Measurements from ENCODE around the gene FFAR3. TPM values are rescaled to one million over a fixed set of nuclear protein-coding genes. Genes with fewer than 3 reads are reported as not detected.

FFAR3 gene
- total and polyA plus RNA-seq, 8 donors = 0.09 to 1.6 (median 0.30) TPM; not detected in 2

DNA sequence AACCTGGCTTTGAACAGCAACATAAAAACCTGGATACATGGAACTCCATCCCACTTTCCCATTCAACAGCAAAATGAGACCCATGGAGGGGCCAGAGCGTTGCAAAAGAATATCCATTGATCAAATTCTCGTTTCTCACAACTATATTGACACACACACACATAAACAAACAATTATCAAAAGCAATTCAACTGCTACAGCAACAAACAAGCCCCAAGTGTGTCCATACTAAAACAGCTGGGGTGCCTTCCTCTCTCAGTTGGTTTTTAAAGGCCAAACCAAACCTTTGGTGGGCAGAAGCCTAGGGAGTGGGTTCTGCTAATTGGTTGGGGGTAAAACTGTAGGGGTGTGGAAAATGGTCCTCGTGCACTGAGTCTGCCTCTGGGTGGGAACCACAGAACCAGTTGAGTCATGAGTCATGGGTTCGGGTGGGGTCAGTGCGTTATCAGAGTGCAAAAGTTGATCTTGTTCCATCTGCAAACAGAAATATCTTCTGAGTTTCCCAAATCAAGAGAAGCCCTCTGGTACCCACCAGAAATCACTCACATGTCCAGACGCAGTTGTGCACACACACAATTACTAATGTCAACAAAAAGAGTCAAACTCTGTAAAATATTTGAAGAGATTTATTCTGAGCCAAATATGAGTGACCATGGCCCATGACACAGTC is 31.1 kb downstream of the FFAR3 start:
- TF ChIP-seq, protein P1, sequence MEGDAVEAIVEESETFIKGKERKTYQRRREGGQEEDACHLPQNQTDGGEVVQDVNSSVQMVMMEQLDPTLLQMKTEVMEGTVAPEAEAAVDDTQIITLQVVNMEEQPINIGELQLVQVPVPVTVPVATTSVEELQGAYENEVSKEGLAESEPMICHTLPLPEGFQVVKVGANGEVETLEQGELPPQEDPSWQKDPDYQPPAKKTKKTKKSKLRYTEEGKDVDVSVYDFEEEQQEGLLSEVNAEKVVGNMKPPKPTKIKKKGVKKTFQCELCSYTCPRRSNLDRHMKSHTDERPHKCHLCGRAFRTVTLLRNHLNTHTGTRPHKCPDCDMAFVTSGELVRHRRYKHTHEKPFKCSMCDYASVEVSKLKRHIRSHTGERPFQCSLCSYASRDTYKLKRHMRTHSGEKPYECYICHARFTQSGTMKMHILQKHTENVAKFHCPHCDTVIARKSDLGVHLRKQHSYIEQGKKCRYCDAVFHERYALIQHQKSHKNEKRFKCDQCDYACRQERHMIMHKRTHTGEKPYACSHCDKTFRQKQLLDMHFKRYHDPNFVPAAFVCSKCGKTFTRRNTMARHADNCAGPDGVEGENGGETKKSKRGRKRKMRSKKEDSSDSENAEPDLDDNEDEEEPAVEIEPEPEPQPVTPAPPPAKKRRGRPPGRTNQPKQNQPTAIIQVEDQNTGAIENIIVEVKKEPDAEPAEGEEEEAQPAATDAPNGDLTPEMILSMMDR (IDR thresholded peaks at IDR 0.05) = no peak
- H3K27ac ChIP-seq = no peak overlapping the region
- intact Hi-C loops (cut with DNase I) = no loop called here
- H3K4me1 ChIP-seq = no peaks in the 10 kb centered on the region
- H3K4me3 ChIP-seq = no peak overlapping the region
- H3K9me3 ChIP-seq = peaks cover 0 to 18% of the 10 kb centered on the region in 2 donors
- ATAC-seq (no peak), DNase-seq (no peak)
- H3K36me3 ChIP-seq = no peaks in the 10 kb centered on the region
- no peaks in the 10 kb centered on the region for H3K27me3 ChIP-seq

DNA sequence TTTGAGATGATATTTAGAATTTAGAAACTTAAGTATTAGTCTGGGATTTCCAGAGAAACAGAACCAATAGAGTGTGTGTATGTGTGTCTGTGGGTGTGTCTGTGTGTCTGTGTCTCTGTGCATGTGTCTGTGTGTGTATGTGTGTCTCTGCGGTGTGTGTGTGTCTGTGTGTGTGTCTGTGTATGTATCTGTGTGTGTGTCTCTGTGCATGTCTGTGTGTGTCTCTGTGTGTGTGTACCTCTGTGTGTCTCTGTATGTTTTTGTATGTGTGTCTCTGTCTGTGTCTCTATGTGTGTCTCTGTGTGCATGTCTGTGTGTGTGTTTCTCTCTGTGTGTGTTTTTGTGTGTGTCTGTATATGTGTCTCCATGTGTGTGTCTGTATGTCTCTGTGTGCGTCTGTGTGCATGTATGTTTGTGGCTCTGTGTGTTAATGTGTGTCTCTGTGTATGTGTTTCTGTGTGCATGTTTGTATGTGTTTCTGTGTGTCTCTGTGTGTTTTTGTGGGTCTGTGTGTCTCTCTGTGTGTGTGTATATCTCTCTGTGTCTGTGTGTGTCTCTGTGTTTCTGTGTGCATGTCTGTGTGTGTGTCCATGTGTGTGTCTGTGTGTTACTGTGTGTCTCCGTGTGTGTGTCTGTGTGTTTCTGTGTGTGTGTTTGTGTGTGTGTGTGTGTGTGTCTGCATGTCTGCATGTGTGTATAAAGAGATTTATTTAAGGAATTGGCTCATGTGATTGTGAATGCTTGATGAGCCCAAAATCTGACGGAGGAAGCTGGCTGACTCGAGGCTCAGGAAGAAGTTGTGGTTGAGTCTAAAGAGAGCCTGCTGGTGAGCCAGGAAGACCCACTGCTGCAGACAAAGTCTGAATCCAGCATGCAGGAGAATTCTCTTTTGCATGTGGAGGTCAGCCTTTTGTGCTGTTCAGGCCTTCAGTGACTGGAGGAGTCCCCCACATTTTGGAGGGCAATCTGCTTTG is 34.8 kb downstream of the FFAR3 start:
- H3K4me3 ChIP-seq = no peak overlapping the region
- H3K36me3 ChIP-seq = no peaks in the 10 kb centered on the region
- no peak overlapping the region for H3K27ac ChIP-seq
- DNase-seq = no peak
- ATAC-seq = no peak
- H3K9me3 ChIP-seq = no peaks in the 10 kb centered on the region
- peaks cover 0 to 4% of the 10 kb centered on the region in 2 donors for H3K4me1 ChIP-seq
- TF ChIP-seq, protein P1 (IDR thresholded peaks at IDR 0.05) = no peak
- no peaks in the 10 kb centered on the region for H3K27me3 ChIP-seq
- intact Hi-C loops (cut with DNase I) = no loop called here

DNA sequence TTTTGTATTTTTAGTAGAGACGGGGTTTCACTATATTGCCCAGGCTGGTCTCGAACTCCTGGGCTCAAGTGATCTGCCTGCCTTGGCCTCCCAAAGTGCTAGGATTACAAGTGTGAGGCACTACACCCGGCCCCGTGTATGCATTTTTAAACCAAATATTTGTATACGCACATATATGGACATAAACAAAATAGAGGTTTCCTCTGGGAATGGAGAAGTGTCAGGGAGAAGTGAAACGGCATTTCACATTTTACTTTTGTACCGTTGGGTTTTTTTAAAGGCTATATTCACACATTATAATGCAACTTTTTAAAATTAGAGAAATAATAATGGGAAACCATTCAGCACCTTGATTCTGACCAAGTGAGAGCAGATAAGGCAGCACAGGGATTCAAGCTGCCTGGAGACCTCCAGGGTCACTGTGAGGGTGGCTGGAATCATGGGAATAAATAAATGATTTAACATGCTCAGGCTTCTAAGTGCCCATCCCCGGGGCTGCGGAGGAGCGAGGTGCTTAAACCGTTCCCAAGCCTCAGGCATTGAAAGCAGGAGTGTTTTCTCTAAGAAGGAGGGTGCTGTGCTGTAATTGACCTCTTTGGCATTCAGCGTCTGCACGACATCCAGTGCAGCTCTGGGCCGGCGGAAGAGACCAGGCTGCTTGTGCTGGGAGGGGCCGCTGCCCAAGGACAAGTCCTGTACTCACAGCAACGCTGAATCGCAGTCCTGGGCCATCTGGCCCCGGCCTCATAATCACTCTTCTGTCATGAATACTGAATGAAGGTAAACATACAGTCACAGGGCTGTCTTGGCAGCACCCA is 37.3 kb downstream of the FFAR3 start:
- Histone ChIP-seq H3K27ac (no peak overlapping the region), H3K27me3 (peaks cover 0 to 6% of the 10 kb centered on the region in 2 donors), H3K4me1 (peaks cover 0 to 4% of the 10 kb centered on the region in 2 donors), H3K9me3 (no peaks in the 10 kb centered on the region), H3K36me3 (no peaks in the 10 kb centered on the region), H3K4me3 (no peak overlapping the region)
- TF ChIP-seq, protein P1 (IDR thresholded peaks at IDR 0.05) = no peak
- intact Hi-C loops (cut with DNase I) = no loop called here
- no peak for DNase-seq
- ATAC-seq = peak; percentile 66

DNA sequence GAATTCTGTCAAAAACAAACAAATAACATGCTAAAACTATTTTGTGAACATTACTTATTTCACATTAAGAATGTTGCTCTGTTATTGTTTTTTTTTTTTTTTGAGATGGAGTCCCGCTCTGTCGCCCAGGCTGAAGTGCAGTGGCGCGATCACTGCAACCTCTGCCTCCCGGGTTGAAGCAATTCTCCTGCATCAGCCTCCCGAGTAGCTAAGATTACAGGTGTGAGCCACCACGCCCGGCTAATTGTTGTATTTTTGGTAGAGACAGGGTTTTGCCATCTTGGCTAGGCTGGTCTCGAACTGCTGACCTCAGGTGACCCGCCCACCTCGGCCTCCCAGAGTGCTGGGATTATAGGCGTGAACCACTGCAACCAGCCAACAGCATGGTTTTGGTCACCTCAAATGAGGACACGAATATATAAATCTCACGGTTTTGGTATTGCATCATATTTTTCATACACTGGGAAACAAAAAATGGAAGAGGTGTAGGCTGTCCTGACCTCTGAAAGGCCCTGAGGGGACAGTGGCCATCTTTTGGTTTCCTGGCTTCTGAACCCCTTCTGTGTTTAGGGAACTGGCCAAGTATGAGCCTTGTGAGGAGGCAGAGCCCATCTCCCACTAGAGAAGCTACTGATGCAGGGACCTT is 38.1 kb downstream of the FFAR3 start:
- TF ChIP-seq, protein P1 (IDR thresholded peaks at IDR 0.05) = no peak
- H3K27ac ChIP-seq = no peak overlapping the region
- intact Hi-C loops (cut with DNase I) = no loop called here
- peaks cover 0 to 4% of the 10 kb centered on the region in 2 donors for H3K4me1 ChIP-seq
- ATAC-seq (no peak), DNase-seq (no peak)
- no peaks in the 10 kb centered on the region for H3K9me3 ChIP-seq
- H3K27me3 ChIP-seq = peaks cover 0 to 6% of the 10 kb centered on the region in 2 donors
- no peaks in the 10 kb centered on the region for H3K36me3 ChIP-seq
- H3K4me3 ChIP-seq = no peak overlapping the region
